Left lung (tissue), 10 donors: ENCODE results near the gene SETD4. TPM values are rescaled to one million over a fixed set of nuclear protein-coding genes. Genes with fewer than 3 reads are reported as not detected.

Experiments used
- ATAC-seq: fragments of 200-7000 bp; cut with Tn5 transposase; one replicate; pipeline ENCODE4 v1.9.1; 2020; ENCODE audit warnings: moderate library complexity
- DNase-seq, 4 donors: peaks; one replicate each; pipeline ENCODE4 v3.0.0-alpha.2; 2013 to 2020
- H3K27ac ChIP-seq, 2 donors: fragments of 200-600 bp; sonication (generic) in 1 of 2; one replicate each; pipeline versions ENCODE4 v1.5.0 to v1.8.0; 2020 to 2021
- H3K27me3 ChIP-seq, 2 donors: fragments of 200-600 bp; sonication (generic) in 1 of 2; one replicate each; pipeline versions ENCODE4 v1.5.0 to v1.8.0; 2020 to 2021
- H3K36me3 ChIP-seq, 2 donors: fragments of 200-600 bp; sonication (generic) in 1 of 2; one replicate each; pipeline versions ENCODE4 v1.5.0 to v1.8.0; 2020 to 2021
- H3K4me1 ChIP-seq, 2 donors: fragments of 200-600 bp; one replicate each; pipeline ENCODE4 v1.8.0; 2021
- H3K4me3 ChIP-seq, 2 donors: fragments of 200-600 bp; sonication (generic) in 1 of 2; one replicate each; pipeline versions ENCODE4 v1.5.0 to v1.8.0; 2020 to 2021; ENCODE audit warnings: mild to moderate bottlenecking in 1 of 2
- H3K9me3 ChIP-seq, 2 donors: fragments of 200-600 bp; sonication (generic) in 1 of 2; one replicate each; pipeline versions ENCODE4 v1.5.0 to v1.8.0; 2020 to 2021
- intact Hi-C, 2 donors: fragments of 100-400 bp; cut with DNase I; formaldehyde crosslinking; loops; one replicate each; pipeline versions ENCODE4 v1.11.2 to v1.14.2; 2022
- polyA plus RNA-seq, 6 donors: library from polyadenylated mRNA; unstranded; fragments of 120-200 nt; gene quantifications; one replicate each; pipeline ENCODE4 v1.2.1, GENCODE V29; 2013; ENCODE audit not compliant: insufficient read length in 6 of 6
- total RNA-seq, 2 donors: library from RNA; stranded (reverse); fragmentation: NEBNext Ultra II Directional; extraction: Animal tissue kit (Norgen Biotek cat#: 25700); gene quantifications; one replicate each; pipeline ENCODE4 v1.2.1, GENCODE V29; 2021
- TF ChIP-seq, protein P1 (sequence below), 2 donors: fragments of 200-600 bp; sonication (generic) in 1 of 2; IDR thresholded peaks; one replicate each; pipeline versions ENCODE4 v1.5.0 to v1.8.0; 2021; ENCODE audit warnings: antibody characterized with exemption in 2 of 2
- donor health status: DM: no; HTN: yes; CAD: no.
- donor health status: DM: no; HTN: no; CAD: no.

Gene SETD4
- total and polyA plus RNA-seq, 8 donors: 16.6 to 44.7 (median 35.2) TPM

DNA sequence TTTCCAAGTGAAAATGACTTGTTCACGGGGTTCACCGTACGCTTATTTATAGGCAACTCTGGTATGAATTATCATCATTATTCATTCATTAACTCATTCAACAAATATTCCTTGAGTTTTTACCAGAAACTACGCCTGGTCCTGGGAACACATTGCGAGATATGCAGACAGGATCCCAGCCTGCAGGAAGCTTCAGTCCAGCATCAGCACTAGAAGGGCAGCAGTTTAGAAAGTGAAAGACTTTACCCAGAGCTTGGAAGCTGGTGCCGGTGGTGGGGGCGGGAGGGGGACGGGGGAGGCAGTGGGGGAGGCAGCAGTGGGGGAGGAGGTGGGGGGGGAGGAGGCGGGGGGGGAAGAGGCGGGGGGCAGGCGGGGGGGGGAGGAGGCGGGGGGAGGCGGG is 55.9 kb downstream of the SETD4 start:
- no peak for DNase-seq
- no peak for ATAC-seq
- H3K36me3 ChIP-seq: no peaks in the 10 kb centered on the region
- TF ChIP-seq, protein P1, sequence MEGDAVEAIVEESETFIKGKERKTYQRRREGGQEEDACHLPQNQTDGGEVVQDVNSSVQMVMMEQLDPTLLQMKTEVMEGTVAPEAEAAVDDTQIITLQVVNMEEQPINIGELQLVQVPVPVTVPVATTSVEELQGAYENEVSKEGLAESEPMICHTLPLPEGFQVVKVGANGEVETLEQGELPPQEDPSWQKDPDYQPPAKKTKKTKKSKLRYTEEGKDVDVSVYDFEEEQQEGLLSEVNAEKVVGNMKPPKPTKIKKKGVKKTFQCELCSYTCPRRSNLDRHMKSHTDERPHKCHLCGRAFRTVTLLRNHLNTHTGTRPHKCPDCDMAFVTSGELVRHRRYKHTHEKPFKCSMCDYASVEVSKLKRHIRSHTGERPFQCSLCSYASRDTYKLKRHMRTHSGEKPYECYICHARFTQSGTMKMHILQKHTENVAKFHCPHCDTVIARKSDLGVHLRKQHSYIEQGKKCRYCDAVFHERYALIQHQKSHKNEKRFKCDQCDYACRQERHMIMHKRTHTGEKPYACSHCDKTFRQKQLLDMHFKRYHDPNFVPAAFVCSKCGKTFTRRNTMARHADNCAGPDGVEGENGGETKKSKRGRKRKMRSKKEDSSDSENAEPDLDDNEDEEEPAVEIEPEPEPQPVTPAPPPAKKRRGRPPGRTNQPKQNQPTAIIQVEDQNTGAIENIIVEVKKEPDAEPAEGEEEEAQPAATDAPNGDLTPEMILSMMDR (IDR thresholded peaks at IDR 0.05): no peak
- H3K4me1 ChIP-seq: no peaks in the 10 kb centered on the region
- intact Hi-C loops: no loop called here
- H3K9me3 ChIP-seq: no peaks in the 10 kb centered on the region
- no peak overlapping the region for H3K4me3 ChIP-seq
- no peak overlapping the region for H3K27ac ChIP-seq
- H3K27me3 ChIP-seq: no peaks in the 10 kb centered on the region

DNA sequence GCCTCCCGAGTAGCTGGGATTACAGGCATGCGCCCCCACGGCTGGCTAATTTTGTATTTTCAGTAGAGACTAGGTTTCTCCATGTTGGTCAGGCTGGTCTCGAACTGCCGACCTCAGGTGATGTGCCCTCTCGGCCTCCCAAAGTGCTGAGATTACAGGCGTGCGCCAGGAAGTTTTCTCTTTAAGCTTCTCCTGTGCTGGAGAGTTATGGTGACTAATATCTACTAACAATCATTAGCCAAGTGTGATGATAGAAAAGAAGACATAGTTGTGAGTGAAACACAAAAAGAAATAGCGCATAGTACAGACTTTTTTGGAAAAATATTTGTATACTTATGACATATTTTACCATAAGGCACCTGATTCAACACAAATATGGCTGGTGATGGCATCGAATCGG is 56.5 kb downstream of the SETD4 start:
- intact Hi-C loops: no loop called here
- H3K27ac ChIP-seq: no peak overlapping the region
- no peaks in the 10 kb centered on the region for H3K9me3 ChIP-seq
- H3K4me1 ChIP-seq: no peaks in the 10 kb centered on the region
- H3K27me3 ChIP-seq: peaks cover 0 to 4% of the 10 kb centered on the region in 2 donors
- H3K36me3 ChIP-seq: no peaks in the 10 kb centered on the region
- no peak overlapping the region for H3K4me3 ChIP-seq
- TF ChIP-seq, protein P1 (IDR thresholded peaks at IDR 0.05): no peak
- ATAC-seq (no peak), DNase-seq (no peak)

DNA sequence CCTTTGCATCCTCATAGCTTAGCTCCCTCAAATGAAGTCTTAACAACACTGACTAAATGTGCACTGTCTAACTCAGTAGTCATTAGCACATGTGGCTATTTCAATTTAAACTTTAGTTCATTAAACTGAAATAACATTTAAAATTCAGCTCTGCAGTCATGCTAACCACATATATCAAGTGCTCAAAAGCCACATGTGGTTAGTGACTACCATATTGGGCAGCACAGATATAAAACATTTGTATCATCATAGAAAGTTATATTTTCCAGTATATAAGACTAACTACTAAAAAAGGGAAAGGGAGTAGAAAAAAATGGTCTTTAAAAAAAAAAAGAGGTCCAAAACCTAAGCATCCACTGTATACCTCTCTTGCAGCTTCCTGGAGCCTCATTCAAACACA is 64.1 kb downstream of the SETD4 start:
- no peaks in the 10 kb centered on the region for H3K9me3 ChIP-seq
- H3K27ac ChIP-seq: no peak overlapping the region
- intact Hi-C loops: no loop called here
- no peak for DNase-seq
- H3K27me3 ChIP-seq: peaks cover 0 to 17% of the 10 kb centered on the region in 2 donors
- no peak overlapping the region for H3K4me3 ChIP-seq
- no peak for ATAC-seq
- H3K36me3 ChIP-seq: no peaks in the 10 kb centered on the region
- no peaks in the 10 kb centered on the region for H3K4me1 ChIP-seq
- TF ChIP-seq, protein P1 (IDR thresholded peaks at IDR 0.05): no peak

DNA sequence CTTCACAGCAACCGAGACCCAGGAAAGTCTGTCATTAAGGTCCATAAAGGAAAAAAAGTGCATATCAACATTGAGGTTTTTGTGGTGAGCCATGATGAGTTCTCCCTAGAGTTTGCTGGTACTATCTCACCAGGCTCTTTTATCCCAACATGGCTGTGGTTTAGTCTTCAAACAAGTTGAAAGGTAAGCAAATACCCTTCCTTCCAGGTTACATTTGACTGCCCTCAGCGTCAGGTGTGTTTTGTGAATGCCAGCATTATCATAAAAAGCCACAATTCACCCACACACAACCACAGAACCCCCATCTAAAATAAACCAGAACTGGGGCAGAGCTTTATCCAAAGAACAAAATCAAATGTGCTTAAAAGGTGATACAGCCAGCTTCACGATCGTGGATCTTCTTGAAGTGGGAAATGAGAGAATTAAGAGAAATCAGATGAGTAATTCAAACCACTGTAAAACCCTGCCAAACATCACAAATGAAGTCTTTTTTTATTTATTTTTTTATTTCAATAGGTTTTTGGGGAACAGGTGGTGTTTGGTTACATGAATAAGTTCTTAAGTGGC is 64.7 kb downstream of the SETD4 start:
- no peaks in the 10 kb centered on the region for H3K4me1 ChIP-seq
- H3K9me3 ChIP-seq: no peaks in the 10 kb centered on the region
- DNase-seq: peak in 1 of 4 donors; percentile 6
- H3K36me3 ChIP-seq: no peaks in the 10 kb centered on the region
- H3K27me3 ChIP-seq: peaks cover 0 to 17% of the 10 kb centered on the region in 2 donors
- no peak for ATAC-seq
- TF ChIP-seq, protein P1 (IDR thresholded peaks at IDR 0.05): no peak
- intact Hi-C loops: no loop called here
- no peak overlapping the region for H3K27ac ChIP-seq
- no peak overlapping the region for H3K4me3 ChIP-seq

DNA sequence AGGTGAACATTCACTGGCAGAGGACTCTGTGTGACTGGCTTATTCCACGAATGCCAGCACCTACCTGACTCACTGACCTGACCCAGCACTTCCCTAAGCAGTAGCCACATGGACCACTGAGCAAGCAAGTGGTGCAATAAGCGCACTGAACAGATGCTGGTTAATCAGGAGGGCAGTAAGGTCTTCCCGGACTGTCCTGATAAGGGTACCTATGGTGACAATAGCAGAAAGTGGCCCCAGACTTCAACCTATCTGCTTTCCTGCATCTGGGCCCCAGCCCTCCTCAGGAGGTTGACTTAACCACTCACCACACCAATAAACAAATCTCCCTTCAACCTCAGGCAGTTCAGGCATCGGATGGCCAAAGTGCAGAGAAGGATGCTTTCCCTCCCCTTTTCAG is 65.7 kb downstream of the SETD4 start:
- ATAC-seq (no peak), DNase-seq (no peak)
- intact Hi-C loops: no loop called here
- Histone ChIP-seq H3K36me3 (no peaks in the 10 kb centered on the region), H3K27me3 (peaks cover 0 to 19% of the 10 kb centered on the region in 2 donors), H3K4me3 (no peak overlapping the region), H3K9me3 (no peaks in the 10 kb centered on the region), H3K27ac (no peak overlapping the region), H3K4me1 (no peaks in the 10 kb centered on the region)
- TF ChIP-seq, protein P1 (IDR thresholded peaks at IDR 0.05): no peak
